NCI-H146 treated with DMSO at 0.1 percent for 48 hours (cell line): Measurements from ENCODE around the gene SYT7.

Source experiments
- DNase-seq: peaks from one replicate; lab custom pipeline; 2025; ENCODE audit not compliant: unreplicated experiment; lab: John Stamatoyannopoulos, UW

SYT7 gene

DNA sequence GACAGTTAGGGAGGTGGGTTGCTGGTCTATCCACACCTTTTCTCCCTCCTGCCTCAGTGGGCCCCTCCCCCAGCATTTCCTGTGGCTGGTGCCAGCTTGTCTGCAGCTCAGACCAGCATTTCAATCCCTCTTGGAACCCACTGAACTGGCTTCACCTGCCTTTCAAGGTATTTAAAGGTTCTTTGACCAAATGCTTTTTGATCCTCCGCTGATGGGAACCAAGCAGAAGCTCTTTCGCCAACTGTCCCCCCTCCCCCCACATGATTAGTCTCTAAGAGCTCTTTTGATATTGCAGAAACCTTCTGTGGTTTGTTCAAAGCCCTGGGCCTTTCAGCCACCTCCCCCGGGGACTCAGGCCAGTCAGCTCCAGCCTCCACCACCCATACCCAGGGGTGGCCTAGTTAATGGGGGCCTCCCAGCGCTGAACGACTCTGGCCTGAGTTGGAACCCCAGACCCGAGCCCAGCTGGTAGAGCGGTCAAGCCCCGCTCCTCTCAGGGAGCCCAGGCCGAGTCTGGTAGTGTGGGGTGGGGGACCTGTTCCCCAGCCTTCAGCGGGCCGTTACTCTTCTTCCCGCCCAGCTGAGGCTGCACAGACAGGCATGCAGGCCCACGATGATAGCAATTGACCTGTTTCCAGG is 6.0 kb upstream of the SYT7 start:
- no peak for DNase-seq

DNA sequence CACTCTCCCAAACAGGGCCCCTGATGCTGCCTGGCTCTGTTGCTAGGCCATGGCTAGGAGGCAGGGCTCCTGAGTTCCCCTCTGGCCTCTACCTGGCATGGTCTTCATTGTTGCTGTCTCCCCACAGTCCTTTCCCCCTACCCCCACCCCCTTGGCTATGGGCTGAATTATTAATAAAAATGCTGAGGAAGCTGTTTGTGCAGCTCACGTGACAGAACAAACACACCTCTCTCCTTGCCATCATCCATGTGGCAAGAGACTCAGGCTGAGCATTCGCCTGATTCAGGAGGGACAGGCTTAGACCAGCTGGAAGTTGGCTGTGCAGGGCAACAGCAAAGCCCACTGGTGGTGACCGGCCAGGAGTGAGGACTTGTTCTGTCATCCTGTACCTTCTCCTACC is 4.2 kb upstream of the SYT7 start:
- DNase-seq: no peak

DNA sequence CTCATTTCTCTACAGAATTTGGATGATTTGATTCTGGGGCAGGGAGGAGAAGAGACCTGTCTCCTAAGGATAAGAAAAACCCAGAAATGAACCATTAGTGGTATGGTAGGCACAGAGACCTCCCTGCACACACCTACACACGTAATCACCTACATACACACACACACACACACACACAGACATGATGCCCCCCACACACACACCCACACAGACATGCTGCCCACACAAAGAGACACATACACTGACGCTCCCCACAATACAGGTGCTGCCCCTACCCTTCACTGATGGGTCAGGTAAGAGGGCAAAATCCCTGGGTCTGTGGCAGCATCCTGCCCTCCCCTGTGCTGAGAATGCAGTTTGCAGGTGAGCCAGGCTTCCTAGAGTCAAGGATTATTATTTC is 1.1 kb upstream of the SYT7 start:
- no peak for DNase-seq

DNA sequence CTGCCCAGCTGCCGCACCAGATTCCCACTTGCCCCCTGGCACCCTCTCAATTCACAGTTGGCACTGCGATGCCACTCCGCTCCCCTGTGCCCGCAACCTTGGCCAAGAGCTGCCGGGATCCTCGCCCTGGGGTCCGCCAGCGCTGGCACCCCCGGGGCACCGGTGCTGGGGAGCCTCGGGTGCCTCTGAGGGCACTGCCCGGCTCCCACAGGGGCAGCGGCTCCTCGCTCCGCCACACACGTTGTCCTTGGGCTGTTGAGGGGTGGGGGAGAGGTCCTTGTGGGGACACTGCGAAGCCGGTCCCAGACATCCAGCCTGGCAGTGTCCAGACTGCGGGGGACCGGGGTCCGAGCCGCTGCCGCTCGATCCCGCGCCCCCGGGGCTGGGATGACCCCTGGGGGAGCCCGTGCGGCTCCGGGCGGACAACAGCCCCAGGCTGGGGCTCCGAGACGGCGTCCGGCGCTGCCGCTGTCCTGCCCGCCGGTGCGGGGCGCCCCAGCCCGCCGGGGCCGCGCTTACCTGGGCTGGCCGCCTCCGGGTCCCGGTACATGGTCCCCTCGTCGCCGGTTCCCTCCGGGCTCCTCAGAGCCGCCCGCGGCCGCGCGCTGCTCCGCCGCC is 496 bp downstream of the SYT7 start:
- no peak for DNase-seq

DNA sequence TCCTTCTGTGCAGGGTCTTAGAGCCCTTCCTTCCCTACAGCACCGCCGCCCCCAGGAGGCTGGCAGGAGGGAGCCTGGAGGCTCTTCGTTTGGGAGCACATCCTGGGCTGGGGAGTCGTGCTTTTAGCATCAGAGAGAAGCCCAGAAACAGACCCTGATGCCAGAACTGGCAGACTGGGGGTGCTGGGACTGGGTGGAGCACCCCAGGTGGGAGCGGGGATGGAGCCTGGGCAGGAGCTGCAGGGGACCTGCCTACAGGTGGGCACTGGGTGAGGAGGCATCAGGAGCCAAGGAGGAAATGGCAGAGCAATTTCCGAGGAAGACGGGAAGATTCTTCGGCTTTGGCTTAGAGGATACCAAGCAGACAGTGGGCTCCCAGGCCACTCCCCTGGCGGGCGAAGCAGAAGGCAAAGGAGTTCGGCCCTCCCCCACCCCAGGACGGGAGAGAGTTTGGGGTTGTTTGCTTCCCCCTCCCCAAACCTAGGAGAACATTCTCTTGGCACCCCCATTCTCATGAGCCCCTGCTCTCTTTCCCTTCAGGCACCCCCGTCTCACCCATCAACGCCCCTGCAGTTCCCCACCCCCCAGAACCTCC is 1.1 kb downstream of the SYT7 start:
- DNase-seq: no peak

DNA sequence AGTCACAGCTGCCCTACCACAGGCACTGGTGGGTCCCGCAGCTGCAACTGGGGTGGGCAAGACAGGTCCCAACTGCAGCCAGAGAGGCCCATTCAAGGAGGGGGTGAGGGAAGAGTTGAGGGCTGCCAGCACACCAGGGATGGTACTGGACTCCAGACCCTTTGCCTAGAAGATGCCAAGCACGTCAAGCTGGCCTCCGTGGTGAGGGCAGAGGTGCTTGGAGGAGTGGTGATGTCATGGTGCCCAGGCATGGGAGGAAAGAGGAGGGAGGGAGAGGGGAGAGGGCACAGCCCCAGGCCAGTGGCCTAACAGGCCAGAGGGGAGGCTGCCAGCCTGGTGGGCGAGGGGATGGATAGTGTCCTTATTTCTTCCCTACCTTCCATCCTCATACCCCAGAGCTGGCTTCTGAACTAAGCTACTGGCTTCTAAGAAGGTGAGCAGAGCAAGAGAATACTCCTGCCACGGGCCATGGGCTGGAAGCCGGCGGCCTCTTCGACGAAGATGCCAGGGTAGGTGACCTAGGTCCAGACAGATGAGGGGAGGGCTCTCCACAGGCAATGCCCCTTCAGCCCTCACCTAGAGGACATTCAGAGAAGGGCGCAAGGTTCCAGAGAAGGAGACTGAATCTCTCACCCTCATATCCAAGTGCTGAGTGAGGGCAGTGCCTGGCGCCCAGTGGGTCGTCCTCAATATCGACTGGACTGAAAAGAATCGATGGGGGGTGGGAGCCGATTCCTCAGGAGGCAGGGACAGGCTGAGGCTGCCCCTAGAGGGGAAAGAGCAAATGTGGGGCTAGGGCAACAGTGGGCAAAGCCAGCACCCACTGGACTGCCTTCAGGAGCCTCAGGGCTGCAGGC is 1.8 kb downstream of the SYT7 start:
- DNase-seq: no peak

DNA sequence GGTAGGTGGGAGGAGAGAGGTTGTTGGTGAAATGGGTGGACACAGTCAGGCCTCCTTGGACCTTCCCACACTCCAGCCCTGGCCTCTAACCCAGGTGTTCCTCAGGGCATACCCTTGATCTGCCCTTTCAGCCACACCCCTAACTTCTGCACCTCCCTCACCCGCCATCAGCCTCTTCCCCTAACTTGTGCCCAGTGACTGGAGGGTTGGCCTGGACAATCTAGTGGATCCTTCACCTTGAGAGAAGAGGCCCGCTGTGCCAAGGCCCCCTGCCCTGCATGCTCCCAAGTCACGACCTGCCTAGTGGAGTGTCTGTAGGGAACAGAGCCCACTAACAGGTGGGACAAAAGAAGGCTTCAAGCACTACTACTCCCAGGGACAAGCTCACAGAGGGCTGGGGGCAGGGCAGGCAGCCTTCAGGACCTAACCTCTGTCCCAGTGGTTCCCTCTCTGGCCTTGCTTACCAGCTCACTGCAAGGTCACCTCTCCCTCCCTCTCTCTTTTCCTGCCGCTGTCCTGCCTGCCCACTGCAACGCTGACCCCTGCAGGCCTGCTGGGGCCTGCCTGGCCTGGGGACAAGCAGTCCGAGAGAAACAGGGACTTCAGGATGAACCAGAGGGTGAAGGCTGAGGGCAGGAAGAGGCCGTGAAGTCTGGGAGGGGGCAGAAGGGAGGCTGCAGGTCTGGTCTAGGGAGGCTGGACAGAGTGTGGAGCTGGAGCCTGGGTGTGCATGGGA is 3.3 kb downstream of the SYT7 start:
- no peak for DNase-seq

DNA sequence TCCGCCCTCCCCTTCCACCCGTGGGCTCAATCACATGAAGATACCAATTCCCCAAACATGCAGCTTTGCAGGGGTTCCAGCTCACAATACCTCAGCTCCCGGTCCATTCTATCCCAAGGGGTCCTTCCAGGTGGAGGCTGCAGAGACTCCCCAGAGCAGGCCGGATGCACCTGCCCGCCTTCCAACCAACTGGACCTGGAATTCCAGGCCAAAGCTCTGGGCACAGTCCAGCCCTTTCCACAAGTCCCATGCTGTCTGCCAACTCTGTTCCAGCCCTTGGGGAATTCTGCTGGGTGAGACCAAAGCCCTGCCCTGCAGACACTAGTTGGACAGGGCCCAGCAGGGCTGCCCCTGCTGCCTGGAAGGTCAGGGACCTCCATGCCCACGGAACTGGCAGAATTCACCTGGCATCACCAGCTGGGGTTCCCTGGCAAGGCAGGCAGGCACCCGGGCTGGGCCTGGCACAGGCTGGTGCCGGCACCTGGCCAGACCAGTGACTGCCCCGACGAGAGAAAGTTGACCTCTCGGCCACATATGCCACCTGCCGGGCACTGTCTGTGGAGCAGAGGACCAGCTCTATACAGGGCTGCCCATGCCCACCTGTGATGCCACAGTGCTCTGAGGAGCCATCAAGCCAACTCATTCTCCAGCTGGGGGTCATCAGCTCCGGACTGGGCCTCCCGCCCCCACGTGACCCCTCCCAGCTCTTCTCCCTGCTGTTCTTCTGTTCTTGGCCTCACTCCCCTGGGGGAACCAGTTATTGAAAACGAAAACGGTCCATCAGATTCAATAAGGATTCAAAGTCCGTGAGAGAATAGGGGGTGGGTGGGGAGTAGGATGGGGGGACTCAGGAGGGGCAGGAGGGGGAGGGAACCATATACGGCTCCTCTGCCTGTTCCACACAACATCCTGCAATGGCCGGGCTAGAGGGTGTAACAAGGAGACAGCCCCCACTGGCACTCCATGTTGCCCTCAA is 4.7 kb downstream of the SYT7 start:
- DNase-seq: no peak

DNA sequence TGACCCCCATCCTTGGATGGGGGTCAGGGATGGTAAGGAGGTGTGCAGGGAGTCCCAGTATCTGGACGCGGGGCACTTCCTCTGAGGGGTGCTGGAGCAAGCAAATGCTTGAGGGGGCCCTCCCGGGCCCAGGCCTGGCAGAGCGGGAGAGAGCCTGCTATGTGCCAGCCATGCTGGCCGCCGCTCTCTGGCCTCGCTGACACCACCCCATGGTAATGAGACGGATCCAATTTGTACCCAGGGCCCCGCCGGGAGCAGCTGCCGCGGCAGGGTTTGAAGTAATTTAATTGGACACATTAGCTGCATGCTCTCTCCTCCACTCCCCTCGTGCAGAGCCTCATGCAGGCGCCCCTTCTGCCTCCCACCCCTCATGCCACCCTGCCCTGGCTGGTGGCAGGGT is 6.3 kb downstream of the SYT7 start:
- no peak for DNase-seq

DNA sequence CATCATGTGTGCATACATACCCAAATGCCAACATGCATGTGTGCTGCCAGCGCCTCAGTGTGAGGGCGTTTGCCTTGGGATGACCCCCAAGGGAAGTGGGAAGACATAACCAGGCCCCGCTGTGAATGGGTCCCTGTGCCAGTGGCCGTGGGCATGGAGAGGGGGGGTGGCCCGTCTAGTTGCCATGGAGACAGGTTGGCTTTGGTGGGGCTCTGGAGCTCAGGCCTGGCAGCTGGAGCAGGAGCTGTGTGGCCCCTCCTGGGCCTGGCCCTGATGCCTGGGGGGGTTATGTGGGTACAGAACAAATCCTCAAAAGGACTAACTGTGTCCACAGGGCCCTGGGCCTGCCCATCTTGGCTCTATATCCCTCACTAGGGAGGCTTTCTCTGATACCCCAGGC is 8.0 kb downstream of the SYT7 start:
- DNase-seq: no peak

DNA sequence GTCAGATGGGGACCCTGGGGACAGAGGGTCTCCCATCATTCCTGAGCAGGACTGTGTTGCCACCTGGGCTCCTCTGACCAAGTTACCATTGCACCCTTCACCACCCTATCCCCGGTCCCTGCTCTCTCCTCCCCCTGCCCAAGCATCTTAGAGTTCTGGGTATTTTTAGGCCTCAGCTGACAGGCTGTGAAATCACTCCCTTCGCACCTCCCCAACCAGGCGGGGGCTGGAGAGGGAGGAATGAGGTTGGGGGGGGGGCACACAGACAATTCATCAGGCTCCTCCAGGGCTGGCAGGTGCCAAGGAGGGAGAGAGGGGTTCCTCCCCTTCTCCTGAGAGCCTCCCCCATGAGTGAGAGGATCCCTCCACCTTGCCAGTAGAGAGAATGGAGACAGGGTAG is 9.0 kb downstream of the SYT7 start:
- DNase-seq: no peak

DNA sequence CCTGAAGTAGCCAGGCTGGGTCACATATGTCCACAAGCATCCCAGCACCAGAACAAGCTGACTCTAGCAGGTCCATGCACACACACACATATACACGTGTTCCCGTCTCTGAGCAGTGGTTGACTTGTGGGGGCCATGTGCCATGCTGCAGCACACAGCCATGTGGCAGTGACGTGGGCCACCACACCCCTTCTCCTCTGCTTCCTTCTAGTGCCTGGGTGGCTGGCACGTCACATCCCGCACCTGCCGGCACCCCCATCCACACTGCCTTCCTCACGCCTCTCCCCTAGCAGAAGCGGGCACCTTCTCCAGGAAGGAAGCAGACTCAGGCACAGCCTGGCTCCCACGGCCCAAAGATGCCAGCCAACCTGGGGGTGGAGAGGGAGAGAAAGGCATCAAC is 9.5 kb downstream of the SYT7 start:
- no peak for DNase-seq

DNA sequence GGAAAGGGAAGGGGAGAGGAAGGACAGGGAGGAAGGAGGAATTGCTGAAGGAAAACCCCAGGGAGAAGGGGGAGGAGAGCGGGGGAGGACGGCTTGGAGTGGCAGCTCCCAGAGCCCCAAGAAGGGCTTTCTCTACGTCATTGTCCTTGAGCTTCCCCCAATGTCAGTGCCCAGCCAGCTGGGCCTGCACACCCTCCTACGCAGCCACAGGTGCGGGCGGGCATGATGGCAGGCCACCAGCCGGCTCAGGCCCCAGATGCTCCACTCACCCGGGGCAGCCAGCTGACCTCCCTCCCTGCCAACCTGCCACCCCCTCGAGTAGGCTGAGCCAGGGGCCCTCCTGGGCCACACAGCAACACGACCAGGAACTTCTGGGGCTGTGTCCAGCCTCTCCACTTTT is 11.2 kb downstream of the SYT7 start:
- no peak for DNase-seq

DNA sequence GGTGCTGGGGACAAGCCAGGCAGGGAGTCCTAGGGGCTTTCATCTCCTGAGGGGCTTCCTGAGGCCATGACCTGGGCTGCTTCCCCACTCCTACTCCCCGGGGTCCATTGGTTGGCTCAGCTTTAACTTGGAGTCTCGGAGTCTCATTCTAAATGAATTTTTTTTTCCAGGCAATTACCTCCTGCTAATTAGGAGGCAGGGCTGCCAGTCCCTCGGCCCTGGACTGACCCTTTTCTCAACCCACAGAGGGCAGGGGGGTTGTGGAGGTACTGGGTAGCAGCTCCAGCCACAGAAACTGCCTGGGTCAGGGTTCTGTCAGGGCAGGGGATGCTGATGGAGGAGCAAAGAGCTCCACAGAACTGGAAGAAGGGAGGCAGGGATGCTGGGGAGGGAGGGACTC is 11.9 kb downstream of the SYT7 start:
- no peak for DNase-seq

DNA sequence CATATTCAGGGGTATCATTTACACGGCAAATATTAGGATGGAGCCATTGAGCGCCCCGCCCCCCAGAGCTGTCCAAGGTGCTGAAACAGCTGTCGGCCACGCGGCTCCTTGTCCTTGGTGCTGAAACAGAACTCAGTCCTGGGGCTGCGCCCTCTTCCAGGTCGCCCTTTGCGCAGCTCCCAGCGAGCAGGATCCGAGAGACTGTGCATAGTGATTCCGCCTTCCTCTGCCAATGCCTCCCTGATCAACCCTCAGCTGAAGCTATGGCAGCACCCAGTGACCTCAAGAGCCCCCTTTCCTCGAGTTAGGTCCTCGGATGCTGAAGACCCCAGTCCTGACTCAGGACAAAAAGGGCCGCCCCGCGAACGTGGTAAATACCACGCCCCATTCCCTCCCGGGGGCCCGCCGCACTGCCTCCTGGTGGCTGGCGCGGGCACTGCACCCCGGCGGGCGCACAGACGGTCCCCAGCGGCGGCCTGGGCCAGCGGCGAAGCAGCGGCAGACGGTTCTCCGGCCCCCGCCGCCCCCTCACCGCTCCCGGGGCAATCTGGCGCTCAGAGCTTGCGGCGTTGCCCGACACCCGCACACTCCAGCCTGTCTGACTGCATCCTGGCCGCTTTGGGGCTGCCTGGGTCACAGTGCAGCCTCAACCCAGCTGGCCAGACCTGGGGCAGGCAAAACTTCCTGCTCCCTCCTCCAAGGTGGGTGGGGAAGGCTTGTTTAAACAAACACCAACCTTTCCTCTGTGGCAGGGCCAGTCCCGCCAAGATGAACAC is 13.4 kb downstream of the SYT7 start:
- peak; percentile 13 for DNase-seq

DNA sequence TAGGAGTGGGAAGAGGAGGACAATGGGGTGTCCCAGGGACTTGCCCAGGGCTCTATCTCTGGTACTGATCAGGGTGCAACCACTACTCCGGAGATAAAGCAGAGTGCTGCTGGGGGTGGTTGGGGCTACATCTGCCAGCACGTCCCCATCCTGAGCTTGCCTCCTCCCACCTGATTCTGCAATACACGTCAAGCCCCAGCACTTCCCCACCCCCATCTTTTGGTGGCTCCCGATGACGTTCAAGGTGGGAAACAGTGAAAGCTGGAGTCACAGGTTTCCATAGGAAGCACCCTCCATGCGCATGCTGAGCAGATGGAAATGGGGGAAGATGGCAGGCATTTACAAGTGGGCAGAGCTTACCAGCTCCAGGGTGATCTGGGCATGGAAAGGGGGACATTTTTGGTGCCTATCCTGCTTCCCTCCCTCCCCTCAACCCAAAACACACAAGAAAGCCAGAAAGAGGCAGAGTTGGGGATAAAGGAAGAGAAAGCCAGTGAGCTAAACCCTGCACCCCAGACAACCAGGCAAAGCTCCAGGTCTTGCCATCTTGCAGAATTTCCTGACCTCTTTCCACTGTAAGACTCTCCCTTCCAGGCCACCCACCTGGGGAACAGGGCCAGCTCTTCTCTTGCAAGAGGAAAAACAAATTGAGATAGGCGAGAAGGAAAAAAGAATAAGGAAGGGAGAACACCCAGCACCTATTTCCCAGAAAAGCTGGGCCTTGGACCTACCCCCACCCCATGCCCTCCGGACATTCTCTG is 15.8 kb downstream of the SYT7 start:
- DNase-seq: no peak

DNA sequence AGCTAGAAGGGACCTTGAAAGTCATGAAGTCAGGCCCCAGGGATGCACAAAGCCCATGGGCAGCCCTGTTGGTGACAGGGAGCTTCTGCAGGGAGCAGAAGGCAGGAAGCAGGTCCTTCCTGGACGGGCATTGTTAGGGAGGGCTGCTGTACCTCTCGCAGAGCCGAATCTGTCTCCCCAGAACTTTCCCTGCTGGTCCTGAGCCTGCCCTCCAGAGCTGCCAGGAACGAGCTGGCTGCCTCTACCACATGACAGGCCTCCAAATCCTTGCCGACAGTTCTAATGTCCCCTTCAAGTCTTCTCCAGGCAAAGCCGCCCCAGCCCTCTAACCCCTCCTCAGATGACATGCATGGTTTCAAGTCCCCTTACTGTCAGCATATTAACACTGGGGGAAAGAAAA is 20.1 kb downstream of the SYT7 start:
- DNase-seq: no peak

DNA sequence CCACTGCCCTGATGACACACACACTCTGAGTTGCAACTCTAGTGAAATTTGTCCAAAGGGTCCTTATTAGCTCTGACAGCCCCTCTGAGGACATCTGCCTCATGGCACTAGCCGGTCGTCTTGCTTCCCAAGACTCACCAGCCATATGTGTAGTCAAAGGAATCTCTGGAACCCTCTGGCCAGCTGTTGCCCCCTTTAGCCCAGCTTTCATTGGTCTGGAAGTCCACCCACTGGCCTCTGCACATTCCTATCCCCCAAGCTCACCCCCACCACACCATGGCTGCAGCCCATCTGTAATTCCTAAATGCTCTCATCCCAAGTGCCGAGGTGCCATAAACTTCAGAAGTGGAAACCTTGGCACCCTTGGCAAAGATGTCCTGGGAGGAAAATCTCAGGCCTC is 24.3 kb downstream of the SYT7 start:
- DNase-seq: no peak

DNA sequence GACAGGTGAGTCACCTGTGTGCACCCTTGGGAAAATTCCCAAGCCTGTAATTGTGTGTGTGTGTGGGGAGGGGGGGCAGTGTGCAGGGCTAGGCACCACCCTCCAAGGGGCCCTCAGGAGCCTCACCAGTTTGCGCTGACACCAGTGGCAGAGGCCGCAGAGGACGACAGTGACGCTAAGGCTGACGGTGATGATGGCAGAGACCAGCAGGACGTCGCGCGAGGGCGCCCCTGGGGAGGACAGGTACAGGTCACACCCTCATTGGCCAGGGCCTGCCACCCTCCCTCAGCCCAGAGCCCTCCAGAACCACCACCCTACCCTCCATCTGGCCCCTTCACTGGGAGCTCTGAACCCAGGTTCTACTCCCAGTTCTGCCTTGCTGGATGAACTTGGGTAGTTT is 24.9 kb downstream of the SYT7 start:
- no peak for DNase-seq
